GM19043 (cell line): Measurements from ENCODE around the gene TAS2R30.
"Not testable (repeated sequence)": the region's sequence is repeated elsewhere in the genome, so short reads cannot be mapped to it uniquely, and the experiment has no call there.

Source experiments
- ATAC-seq: cut with Tn5 transposase; IDR thresholded peaks from one replicate; pipeline ENCODE4 v1.9.1; 2021; ENCODE audit warnings: low read depth; ENCODE audit not compliant: unreplicated experiment

TAS2R30 gene

GRCh38 chr12:11130999-11131398, 3.4 kb downstream of the TAS2R30 start:
- no peak for ATAC-seq

- ATAC-seq: no peak
These were observed 4.1 kb downstream of the TAS2R30 start for GRCh38 chr12:11130382-11130781.

DNA sequence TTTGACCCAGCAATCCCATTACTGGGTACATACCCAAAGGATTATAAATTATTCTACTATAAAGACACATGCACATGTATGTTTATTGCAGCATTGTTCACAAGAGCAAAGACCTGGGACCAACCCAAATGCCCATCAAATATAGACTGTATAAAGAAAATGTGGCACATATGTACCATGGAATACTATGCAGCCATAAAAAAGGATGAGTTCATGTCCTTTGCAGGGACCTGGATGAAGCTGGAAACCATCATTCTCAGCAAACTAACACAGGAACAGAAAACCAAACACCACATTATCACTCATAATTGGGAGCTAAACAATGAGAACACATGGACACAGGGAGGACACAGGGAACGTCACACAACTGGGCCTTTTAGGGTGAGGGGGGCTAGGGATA, 20.3 kb downstream of the TAS2R30 start:
- not testable (repeated sequence) for ATAC-seq

DNA sequence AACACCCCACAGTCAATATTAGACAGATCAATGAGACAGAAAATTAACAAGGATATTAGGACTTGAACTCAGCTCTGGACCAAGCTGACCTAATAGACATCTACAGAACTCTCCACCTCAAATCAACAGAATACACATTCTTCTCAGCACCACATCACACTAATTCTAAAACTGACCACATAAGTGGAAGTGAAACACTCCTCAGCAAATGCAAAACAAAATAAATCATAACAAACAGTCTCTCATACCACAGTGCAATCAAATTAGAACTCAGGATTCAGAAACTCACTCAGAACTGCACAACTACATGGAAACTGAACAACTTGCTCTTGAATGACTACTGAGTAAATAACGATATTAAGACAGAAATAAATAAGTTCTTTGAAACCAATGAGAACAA, 23.2 kb downstream of the TAS2R30 start:
- ATAC-seq: not testable (repeated sequence)

DNA sequence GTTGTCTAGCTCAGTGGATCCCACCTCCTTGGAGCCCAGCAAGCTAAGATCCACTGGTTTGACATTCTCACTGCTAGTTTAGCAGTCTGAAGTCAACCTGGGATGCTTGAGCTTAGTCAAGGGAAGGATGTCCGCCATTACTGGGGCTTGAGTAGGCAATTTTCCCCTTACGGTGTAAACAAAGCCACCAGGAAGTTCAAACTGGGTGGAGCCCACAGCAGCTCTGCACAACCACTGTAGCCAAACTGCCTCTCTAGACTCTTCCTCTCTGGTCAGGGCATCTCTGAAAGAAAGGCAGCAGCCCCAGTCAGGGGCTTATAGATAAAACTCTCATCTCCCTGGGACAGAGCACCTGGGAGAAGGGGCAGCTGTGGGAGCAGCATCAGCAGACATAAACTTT, 25.6 kb downstream of the TAS2R30 start:
- ATAC-seq: no peak

GRCh38 chr12:11107719-11108118, 26.7 kb downstream of the TAS2R30 start:
- ATAC-seq: no peak

GRCh38 chr12:11106288-11106687, 28.2 kb downstream of the TAS2R30 start:
- no peak for ATAC-seq

DNA sequence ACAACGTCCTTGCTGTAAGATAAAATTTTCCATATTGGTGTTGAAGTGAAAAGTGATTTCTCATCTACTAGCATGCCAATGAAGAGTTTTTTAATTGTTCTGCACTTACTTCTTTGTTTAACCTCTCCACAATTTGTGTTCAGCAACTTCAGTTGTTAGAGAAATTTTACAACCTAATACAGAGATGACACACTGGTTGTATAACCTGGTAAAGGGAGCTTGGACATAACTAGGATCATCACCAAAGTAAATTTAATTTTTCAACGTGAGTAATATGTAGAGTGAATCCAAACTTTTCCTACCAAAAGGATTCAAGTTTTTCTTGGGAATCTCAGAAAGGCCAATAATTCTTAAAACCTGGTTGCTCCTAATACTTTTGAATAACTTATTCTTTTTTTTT, 28.9 kb downstream of the TAS2R30 start:
- no peak for ATAC-seq

- ATAC-seq: not testable (repeated sequence)
These were observed 39.5 kb downstream of the TAS2R30 start for GRCh38 chr12:11094910-11095309.

- no peak for ATAC-seq
These were observed 42.3 kb downstream of the TAS2R30 start, which contains the start of gene TAS2R43 for GRCh38 chr12:11092128-11092527. Gene TAS2R43 (minus strand): TSS chr12:11092313. CDS start chr12:11092229, 84 bp downstream.

DNA sequence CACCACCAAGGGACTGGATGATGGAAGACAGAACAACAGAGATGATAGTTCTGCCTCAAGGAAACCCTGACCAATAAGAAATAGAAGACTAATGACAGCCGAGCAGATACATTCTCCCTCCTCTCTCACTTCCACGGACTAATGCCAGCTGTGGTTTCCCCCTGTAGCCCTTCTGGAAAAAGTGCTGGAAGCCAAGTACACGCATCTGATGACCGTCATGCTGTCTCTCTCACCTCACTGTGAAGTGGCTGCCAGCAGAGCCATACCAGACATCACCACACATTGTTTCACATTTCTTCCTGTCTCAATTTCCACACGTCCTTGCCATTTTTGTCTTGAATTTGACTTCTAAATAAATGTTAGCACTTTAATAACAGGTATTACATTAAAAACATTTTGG, 45.2 kb downstream of the TAS2R30 start:
- ATAC-seq: no peak

DNA sequence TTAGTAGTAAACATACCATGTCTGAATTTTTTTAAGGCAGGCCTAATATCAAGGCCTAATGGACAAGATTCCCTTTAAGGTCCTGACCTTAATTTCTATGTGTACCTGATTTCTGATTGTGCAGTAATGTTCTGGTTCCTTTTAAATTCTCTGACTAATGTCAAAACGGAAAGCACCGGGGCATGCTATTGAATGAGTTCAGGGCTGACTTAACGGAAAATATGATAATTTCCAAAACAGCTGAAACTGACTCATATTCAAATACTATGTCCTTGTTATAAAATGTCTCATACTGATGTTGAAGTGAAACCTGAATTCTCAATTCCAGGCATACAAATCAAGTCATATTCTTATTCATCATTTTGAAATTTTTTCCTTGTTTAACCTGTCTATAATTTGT, 49.0 kb downstream of the TAS2R30 start:
- no peak for ATAC-seq
